Esophagus squamous epithelium (tissue), 5 donors: ENCODE measurements around the gene HK3. TPM values are rescaled to one million over a fixed set of nuclear protein-coding genes. Genes with fewer than 3 reads are reported as not detected.

ENCODE experiments used
- DNase-seq: peaks from one replicate; lab custom pipeline; 2025; lab: John Stamatoyannopoulos, UW
- H3K27ac ChIP-seq, 4 donors: fragments of 200-600 bp; sonication (generic); one replicate each; pipeline ENCODE4 v1.5.1; 2016 to 2019; ENCODE audit warnings: mild to moderate bottlenecking in 1 of 4
- H3K27me3 ChIP-seq, 4 donors: fragments of 200-600 bp; sonication (generic); 1 replicate in 3 of 4; 2 replicates in 1 of 4; pipeline versions ENCODE4 v1.5.1 to v1.6.0; 2017 to 2021; ENCODE audit warnings: antibody characterized with exemption in 1 of 4
- H3K36me3 ChIP-seq, 3 donors: fragments of 200-600 bp; sonication (generic); one replicate each; pipeline ENCODE4 v1.5.1; 2016 to 2019
- H3K4me1 ChIP-seq, 3 donors: fragments of 200-600 bp; sonication (generic); one replicate each; pipeline ENCODE4 v1.5.1; 2017 to 2019
- H3K4me3 ChIP-seq, 4 donors: fragments of 200-600 bp; sonication (generic); 1 replicate in 3 of 4; 2 replicates in 1 of 4; pipeline ENCODE4 v1.5.1; 2016 to 2019; ENCODE audit warnings: mild to moderate bottlenecking in 2 of 4, moderate library complexity in 1 of 4
- H3K9me3 ChIP-seq, 3 donors: fragments of 200-600 bp; sonication (generic); one replicate each; pipeline ENCODE4 v1.5.1; 2016 to 2019
- POLR2A ChIP-seq, 4 donors: fragments of 450-650 bp; IDR thresholded peaks; one replicate each; pipeline ENCODE4 v1.6.1; 2017; ENCODE audit warnings: antibody characterized with exemption in 4 of 4, mild to moderate bottlenecking in 4 of 4, moderate library complexity in 3 of 4
- WGBS, 2 donors: methylation state at CpG; one replicate each; pipeline ENCODE4 v1.1.5; 2018; 5-methylcytosine and 5-hydroxymethylcytosine counted together
- intact Hi-C: fragments of 100-400 bp; cut with DNase I; formaldehyde crosslinking; loops from one replicate; pipeline ENCODE4 v1.15.0; 2022
- total RNA-seq, 4 donors: library from RNA; depleted of rRNA; stranded (reverse); fragments of >200 nt; gene quantifications; one replicate each; pipeline ENCODE4 v1.1.0, GENCODE V29; 2016
- TF ChIP-seq, protein P1 (sequence below), 6 experiments: fragments of 450-650 bp in 4 of 6; fragments of 200-600 bp in 2 of 6; sonication (generic) in 2 of 6; IDR thresholded peaks; one replicate each; pipeline ENCODE4 v1.5.1; 2016 to 2019; ENCODE audit warnings: antibody characterized with exemption in 6 of 6, mild to moderate bottlenecking in 4 of 6, moderate library complexity in 4 of 6
- donor health status: DM: yes; HTN: yes; CAD: no.

The HK3 gene
- total RNA-seq, 4 donors from 2014 or later, result 1.3 to 5.7 (median 2.1) TPM; not detected in 1

DNA sequence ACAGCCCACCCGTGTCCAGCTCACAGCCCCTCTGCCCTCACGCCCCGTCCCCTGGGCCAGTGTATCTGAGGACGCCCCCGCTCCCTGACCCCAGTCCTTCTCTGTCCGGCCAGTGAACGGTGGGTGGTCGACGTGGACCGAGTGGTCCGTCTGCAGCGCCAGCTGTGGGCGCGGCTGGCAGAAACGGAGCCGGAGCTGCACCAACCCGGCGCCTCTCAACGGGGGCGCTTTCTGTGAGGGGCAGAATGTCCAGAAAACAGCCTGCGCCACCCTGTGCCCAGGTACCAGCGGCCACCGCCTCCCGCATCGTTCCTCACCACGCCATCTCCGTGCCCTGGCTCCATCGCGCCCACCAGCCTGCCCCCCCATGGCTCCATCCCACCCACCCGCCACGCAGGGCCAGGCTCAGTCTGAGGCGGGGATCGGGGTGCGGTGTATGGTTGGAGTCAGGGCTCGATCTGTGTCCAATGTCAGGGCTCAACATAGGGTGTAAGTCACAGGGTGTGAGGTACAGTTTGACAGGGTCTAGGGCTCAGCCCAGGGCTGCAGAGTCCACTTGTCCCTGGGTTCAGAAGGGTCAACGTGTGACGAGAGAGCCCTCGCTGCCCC lies 29.5 kb downstream of the HK3 start:
- DNase-seq, result no peak
- intact Hi-C loops, result no loop called here
- WGBS, 2 donors, result 70 to 80% methylated on average over 4 to 8 of the region's 38 CpGs
- Histone ChIP-seq H3K27ac (no peak overlapping the region), H3K36me3 (no peaks in the 10 kb centered on the region), H3K4me3 (no peak overlapping the region), H3K9me3 (no peaks in the 10 kb centered on the region), H3K27me3 (peaks cover 0 to 75% (median 0%) of the 10 kb centered on the region in 4 donors), H3K4me1 (no peaks in the 10 kb centered on the region)
- TF ChIP-seq, protein P1, sequence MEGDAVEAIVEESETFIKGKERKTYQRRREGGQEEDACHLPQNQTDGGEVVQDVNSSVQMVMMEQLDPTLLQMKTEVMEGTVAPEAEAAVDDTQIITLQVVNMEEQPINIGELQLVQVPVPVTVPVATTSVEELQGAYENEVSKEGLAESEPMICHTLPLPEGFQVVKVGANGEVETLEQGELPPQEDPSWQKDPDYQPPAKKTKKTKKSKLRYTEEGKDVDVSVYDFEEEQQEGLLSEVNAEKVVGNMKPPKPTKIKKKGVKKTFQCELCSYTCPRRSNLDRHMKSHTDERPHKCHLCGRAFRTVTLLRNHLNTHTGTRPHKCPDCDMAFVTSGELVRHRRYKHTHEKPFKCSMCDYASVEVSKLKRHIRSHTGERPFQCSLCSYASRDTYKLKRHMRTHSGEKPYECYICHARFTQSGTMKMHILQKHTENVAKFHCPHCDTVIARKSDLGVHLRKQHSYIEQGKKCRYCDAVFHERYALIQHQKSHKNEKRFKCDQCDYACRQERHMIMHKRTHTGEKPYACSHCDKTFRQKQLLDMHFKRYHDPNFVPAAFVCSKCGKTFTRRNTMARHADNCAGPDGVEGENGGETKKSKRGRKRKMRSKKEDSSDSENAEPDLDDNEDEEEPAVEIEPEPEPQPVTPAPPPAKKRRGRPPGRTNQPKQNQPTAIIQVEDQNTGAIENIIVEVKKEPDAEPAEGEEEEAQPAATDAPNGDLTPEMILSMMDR (IDR thresholded peaks at IDR 0.05), result no peak

DNA sequence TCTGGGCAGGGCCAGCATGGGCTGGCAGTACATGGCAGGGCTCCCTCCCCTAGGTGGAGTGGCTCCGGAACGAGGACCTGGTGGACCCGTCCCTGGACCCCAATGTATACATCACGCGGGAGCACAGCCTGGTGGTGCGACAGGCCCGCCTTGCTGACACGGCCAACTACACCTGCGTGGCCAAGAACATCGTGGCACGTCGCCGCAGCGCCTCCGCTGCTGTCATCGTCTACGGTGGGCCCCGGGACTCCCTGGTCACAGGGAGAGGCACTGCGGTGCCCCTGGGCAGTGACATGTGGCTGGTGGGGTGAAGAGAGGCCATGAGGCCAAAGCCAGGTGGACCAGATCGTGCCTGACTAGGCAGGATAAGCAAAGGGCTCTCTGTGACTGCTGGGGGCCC lies 30.4 kb downstream of the HK3 start:
- intact Hi-C loops, result no loop called here
- Histone ChIP-seq H3K36me3 (no peaks in the 10 kb centered on the region), H3K27me3 (peaks cover 0 to 75% (median 2%) of the 10 kb centered on the region in 4 donors), H3K4me1 (no peaks in the 10 kb centered on the region), H3K9me3 (no peaks in the 10 kb centered on the region), H3K4me3 (no peak overlapping the region), H3K27ac (no peak overlapping the region)
- 40 to 84% methylated on average over 1 to 5 of the region's 20 CpGs for WGBS, 2 donors
- DNase-seq, result no peak
- TF ChIP-seq POLR2A (IDR thresholded peaks at IDR 0.05), result no peak
- TF ChIP-seq, protein P1 (IDR thresholded peaks at IDR 0.05), result no peak

DNA sequence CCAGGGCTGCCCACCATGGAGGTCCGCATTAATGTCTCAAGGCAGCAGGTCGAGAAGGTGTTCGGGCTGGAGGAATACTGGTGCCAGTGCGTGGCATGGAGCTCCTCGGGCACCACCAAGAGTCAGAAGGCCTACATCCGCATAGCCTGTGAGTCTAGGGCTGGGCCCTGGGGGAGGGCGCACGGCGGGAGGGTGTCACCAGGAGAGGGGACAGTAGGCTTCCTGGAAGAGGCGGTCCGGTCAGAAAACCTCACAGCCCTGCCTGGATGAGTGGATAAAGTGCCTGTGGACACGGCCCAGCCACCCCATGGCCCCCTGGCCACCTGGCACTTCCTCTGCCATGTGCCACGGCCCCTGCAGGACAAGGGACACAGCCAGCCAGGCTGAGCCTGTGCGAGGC lies 31.0 kb downstream of the HK3 start:
- Histone ChIP-seq H3K4me1 (no peaks in the 10 kb centered on the region), H3K4me3 (no peak overlapping the region), H3K36me3 (no peaks in the 10 kb centered on the region), H3K9me3 (no peaks in the 10 kb centered on the region), H3K27me3 (peaks cover 0 to 76% (median 2%) of the 10 kb centered on the region in 4 donors), H3K27ac (no peak overlapping the region)
- DNase-seq, result no peak
- intact Hi-C loops, result no loop called here
- 81 to 95% methylated on average over 3 of the region's 14 CpGs for WGBS, 2 donors
- TF ChIP-seq, protein P1 (IDR thresholded peaks at IDR 0.05), result no peak
- no peak for TF ChIP-seq POLR2A (IDR thresholded peaks at IDR 0.05)

GRCh38 chr5:176866707-176867310 lies 32.3 kb downstream of the HK3 start:
- no peaks in the 10 kb centered on the region for H3K4me1 ChIP-seq
- H3K9me3 ChIP-seq, result no peaks in the 10 kb centered on the region
- intact Hi-C loops, result no loop called here
- H3K27me3 ChIP-seq, result peaks cover 0 to 89% (median 2%) of the 10 kb centered on the region in 4 donors
- H3K27ac ChIP-seq, result no peak overlapping the region
- no peak for DNase-seq
- H3K36me3 ChIP-seq, result no peaks in the 10 kb centered on the region
- TF ChIP-seq POLR2A (IDR thresholded peaks at IDR 0.05), result no peak
- TF ChIP-seq, protein P1 (IDR thresholded peaks at IDR 0.05), result no peak
- H3K4me3 ChIP-seq, result no peak overlapping the region
- WGBS, 2 donors, result 15 to 16% methylated on average over 12 to 15 of the region's 16 CpGs

DNA sequence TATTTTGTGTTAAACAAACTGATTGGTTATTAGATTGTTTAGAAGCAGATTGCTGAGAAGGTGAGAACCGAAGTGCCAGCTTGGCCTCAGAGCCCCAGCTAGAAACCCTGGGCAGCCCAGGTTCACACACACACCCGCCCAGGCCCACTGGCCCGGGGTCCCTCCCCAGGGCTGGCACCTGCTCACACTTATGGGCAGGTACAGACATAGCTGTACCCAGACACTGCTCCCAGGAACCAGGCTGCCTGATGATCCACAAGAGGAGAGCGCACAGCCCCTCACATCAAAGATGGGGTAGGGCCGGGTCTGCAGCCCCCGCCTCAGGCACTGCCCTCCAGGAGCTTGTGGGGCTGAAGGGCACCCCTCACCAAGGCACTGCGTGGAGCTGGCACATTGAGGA lies 33.2 kb downstream of the HK3 start:
- Histone ChIP-seq H3K4me3 (no peak overlapping the region), H3K27me3 (peaks cover 0 to 97% (median 2%) of the 10 kb centered on the region in 4 donors), H3K36me3 (no peaks in the 10 kb centered on the region), H3K4me1 (no peaks in the 10 kb centered on the region), H3K9me3 (no peaks in the 10 kb centered on the region), H3K27ac (no peak overlapping the region)
- intact Hi-C loops, result no loop called here
- TF ChIP-seq, protein P1 (IDR thresholded peaks at IDR 0.05), result no peak
- TF ChIP-seq POLR2A (IDR thresholded peaks at IDR 0.05), result no peak
- 45 to 80% methylated on average over 1 of the region's 7 CpGs for WGBS, 2 donors
- DNase-seq, result no peak
